Activated naive CD4-positive, alpha-beta T cell treated with Interleukin-2 at 50 U/mL for 16 hours (primary cell): ENCODE data around the gene TMA7.
"Not testable (repeated sequence)": the region's sequence is repeated elsewhere in the genome, so short reads cannot be mapped to it uniquely, and the experiment has no call there.

Source experiments
- DNase-seq: peaks from one replicate; pipeline ENCODE4 v3.0.0-alpha.2; 2020

Gene TMA7

GRCh38 chr3:48439820-48440589 lies at the start of gene TMA7, which contains the start of gene CCDC51:
TSS of gene TMA7 (plus strand) at chr3:48440257. CDS start at chr3:48440297, 40 bp downstream.
TSS of gene CCDC51 (minus strand) at chr3:48440119. CDS start at chr3:48435128, 4,991 bp downstream.
- DNase-seq: peak; percentile 99

- no peak for DNase-seq
Measured at GRCh38 chr3:48394391-48394790, 45.7 kb upstream of the TMA7 start.

- no peak for DNase-seq
Measured at GRCh38 chr3:48395714-48396113, 44.3 kb upstream of the TMA7 start.

- DNase-seq: no peak
Measured at GRCh38 chr3:48397767-48398681, 42.0 kb upstream of the TMA7 start.

- no peak for DNase-seq
Measured at GRCh38 chr3:48398701-48399386, 41.2 kb upstream of the TMA7 start.

- DNase-seq: no peak
Measured at GRCh38 chr3:48399387-48400172, 40.5 kb upstream of the TMA7 start.

GRCh38 chr3:48400824-48401433 lies 39.1 kb upstream of the TMA7 start:
- peak; percentile 65 for DNase-seq

GRCh38 chr3:48401434-48401901 lies 38.6 kb upstream of the TMA7 start:
- DNase-seq: not testable (repeated sequence)

- no peak for DNase-seq
Measured at GRCh38 chr3:48402281-48402732, 37.8 kb upstream of the TMA7 start.

GRCh38 chr3:48402907-48403306 lies 37.1 kb upstream of the TMA7 start:
- no peak for DNase-seq

- no peak for DNase-seq
Measured at GRCh38 chr3:48403533-48404439, 36.3 kb upstream of the TMA7 start.

GRCh38 chr3:48404440-48405342 lies 35.4 kb upstream of the TMA7 start:
- peak; percentile 0 for DNase-seq

GRCh38 chr3:48405343-48405881 lies 34.6 kb upstream of the TMA7 start:
- peak; percentile 1 for DNase-seq

- DNase-seq: peak; percentile 1
Measured at GRCh38 chr3:48405971-48406370, 34.1 kb upstream of the TMA7 start.

GRCh38 chr3:48406443-48407431 lies 33.3 kb upstream of the TMA7 start:
- no peak for DNase-seq

- no peak for DNase-seq
Measured at GRCh38 chr3:48407542-48408099, 32.4 kb upstream of the TMA7 start.

- DNase-seq: peak; percentile 1
Measured at GRCh38 chr3:48408823-48409281, 31.2 kb upstream of the TMA7 start.
